ENCODE data around the gene KRTAP5-6. TPM values are rescaled to one million over a fixed set of nuclear protein-coding genes. Genes with fewer than 3 reads are reported as not detected.

The KRTAP5-6 gene, protein sequence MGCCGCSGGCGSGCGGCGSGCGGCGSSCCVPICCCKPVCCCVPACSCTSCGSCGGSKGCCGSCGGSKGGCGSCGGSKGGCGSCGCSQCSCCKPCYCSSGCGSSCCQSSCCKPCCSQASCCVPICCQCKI
- 0.71 TPM for polyA plus RNA-seq (ENCODE audit: insufficient read length)

DNA sequence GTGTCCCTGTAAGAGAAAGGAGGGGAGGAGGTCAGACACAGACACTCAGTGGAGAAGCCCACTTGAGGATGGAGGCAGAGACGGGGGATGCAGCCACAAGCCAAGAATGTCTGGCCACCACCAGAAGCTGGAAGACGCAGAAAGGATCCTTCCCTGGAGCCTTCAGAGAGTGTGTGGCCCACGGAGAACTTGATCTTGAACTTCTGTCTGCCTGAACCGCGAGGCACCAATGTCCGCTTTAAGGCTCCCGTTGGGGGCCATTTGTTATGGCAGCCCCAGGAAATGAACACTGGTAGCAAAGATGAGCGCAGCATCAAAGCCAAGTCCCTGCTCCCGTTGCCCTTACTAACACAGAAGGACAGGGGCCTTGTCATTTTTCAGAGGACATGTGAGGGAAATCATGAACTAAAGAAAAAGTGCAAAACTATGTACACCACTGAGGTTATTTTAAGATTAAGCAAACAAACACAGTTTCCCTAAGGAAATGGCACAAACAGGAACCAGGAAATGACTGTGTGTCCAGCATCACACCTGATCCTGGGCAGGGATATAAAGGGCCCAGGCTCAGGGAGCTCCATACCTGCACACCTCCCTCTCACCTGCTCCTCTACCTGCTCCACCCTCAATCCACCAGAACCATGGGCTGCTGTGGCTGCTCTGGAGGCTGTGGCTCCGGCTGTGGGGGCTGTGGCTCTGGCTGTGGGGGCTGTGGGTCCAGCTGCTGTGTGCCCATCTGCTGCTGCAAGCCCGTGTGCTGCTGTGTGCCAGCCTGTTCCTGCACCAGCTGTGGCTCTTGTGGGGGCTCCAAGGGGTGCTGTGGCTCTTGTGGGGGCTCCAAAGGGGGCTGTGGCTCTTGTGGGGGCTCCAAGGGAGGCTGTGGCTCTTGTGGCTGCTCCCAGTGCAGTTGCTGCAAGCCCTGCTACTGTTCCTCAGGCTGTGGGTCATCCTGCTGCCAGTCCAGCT, at the start of gene KRTAP5-6:
KRTAP5-6 (plus strand) TSS at position 588 of the 963 bp plus-strand sequence; CDS start at position 639, 51 bp downstream.
- DNase-seq (ENCODE audit: low read depth), result no peak

DNA sequence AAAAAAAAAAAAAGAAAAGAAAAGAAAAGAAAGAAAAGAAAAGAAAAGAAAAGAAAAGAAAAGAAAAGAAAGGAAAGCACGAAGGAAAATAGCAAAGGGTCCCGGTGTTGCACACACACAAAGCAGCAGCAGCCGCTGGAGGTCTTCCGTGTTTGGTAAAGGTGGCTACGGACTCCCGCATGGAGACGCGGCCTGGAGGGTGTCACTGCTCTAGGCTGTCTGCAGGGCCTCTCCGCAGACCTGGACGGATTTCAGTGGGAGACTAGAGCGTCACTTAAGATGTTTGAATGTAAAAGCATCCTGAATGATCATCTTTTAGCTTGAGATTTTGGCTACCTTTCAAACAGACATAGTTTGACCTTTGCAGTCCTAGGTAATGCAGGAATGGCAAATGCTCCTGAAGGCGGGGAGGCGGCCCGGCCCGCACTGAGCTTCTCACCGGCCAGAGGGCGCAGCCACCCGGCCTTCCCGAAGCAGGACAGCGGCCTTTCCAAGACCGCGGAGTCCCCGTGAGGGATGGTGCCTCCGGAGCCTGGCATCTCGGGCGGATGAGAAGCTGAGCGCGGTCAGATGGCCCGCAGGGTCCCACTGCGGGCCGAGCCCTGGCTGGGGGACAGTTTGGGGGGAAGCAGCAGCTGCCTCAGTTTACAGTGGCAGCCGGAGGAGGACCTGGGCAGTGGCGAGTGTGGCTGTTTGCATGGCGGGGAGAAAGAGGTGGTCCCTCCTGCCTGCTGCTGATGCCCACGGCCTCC, 48.9 kb upstream of the KRTAP5-6 start:
- no peak for DNase-seq (ENCODE audit: low read depth)

DNA sequence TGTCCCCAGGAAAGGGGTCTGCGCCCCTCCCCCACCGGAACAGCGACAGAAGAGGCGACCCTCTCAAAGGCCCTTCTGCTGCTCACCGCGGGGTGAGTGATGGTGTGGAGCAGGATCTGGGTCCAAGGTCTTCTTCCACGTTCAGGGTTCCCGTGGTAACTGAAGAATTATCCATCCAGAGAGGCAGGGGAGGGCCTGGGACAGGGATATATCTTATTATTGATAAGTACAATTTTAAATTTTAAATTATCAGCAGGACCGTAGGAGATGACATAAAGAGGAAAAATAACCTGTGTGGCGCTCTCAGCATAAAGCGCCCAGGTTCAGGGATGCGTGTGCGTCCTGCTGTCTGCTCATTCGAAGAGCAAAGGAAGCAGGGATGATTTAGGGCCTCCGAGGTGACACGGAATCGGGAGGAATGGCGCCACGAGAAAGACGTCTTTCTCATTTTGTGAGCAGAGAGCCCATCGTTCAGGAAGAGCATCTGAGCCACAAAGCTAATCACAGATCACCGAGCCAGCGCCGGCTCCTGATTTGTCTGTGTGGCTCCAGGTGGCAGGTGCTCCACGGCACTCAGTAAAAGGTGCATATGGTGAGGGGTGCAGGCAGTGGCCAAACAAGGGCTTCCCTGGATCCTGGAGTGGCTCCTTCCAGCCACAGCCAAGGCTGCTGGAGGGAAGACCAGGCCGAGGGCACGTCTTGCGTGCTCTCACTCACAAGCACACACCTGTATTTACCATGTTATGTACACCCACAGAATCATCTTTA, 48.2 kb upstream of the KRTAP5-6 start:
- no peak for DNase-seq (ENCODE audit: low read depth)

DNA sequence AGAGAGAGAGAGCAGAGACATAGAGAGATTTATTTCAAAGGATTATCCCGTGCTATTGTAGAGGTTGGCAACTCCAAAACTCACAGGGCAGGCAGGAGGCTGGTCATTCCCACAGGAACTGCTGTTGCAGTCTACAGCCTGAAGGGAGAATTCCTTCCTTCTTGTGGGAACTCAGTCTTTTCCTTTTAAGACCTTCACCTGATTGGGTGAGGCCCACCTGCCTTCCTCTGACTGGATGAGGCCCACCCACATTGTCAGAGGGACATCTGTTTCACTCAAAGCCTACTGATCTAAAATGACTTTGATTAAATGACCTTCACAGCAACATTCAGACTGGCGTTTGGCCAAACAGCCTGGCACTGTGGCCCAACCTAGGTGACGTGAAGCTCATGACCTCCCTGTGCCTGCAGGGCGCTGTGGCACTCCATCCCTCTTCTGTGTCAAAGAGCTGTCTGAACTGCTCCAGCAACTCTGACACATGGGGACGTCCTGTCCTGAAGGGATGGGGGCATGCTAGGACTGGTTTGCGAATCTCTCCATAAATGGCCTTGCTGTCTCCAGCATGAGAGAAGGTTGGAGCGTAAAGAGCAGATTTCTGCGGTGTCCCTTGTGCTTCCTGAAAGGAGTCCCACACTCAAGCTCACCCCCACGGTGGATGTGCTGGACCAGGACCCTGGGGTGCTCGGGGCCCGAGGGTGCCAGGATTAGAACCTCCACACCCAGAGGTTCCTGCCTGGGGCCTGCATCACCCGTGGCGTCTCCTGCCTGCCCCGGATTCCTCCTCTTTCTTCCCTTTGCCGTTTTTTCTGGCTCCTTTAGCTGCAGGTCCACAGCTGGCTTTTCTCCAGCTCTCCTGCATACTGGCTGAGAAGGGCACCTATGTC, 46.7 kb upstream of the KRTAP5-6 start:
- no peak for DNase-seq (ENCODE audit: low read depth)

DNA sequence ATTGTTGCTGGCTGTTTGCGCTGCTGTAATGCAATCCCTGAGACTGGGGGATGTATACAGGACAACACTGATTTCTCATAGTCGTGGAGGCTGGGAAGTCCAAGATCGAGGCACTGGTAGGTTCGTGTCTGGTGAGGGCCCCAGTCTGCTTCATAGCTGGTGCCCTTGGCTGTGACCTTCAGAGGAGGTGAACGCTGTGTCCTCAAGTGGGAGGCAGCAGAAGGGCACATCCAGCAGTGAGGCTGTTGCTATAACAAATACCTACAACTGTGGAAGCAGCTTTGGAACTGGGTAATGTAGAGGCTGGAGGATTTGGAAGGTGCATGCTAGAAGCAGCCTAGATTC, 46.1 kb upstream of the KRTAP5-6 start:
- no peak for DNase-seq (ENCODE audit: low read depth)

DNA sequence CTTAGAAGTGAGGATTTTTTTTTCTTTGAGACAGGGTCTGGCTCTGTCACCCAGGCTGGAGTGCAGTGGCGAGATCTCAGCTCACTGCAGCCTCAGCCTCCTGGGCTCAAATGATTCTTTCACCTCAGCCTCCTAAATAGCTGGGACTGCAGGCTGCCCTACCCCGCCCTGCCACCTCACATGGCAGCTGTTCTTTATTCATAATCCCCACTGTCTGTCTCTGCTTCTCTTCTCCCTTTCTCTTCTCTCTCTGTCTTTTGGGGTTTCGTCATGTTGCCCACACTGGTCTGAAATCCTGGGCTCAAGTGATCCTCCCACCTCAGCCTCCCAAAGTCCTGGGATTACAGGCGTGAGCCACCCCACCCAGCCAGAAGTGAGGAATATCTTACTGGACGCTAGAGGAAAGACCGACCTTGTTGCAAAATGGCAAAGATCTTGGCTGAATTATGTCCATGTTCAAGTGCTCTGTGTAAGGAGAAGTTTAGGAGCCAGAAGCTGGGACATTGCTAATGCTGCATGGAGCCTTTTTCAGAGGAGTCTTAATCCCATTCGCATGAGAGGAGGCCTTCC, 45.5 kb upstream of the KRTAP5-6 start:
- no peak for DNase-seq (ENCODE audit: low read depth)

DNA sequence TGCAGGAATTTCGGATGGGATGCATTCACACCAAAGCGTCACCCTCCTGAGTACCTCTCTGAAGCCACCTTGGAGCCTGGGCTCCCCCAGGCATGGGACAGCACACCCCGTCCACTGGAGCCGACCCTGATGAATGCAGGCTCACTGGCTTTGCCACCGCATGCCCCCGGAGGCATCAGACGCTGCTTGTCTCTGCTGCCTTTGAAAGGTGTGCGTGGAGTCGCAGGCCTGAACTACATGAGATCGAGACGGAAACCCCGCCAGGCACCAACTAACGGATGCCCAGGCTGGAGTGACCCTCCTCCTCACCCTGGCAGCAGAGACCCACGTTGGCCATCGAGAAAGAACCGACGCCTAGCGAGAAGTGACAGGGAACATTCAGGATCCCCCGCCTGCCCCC, 45.0 kb upstream of the KRTAP5-6 start:
- DNase-seq (ENCODE audit: low read depth), result no peak

DNA sequence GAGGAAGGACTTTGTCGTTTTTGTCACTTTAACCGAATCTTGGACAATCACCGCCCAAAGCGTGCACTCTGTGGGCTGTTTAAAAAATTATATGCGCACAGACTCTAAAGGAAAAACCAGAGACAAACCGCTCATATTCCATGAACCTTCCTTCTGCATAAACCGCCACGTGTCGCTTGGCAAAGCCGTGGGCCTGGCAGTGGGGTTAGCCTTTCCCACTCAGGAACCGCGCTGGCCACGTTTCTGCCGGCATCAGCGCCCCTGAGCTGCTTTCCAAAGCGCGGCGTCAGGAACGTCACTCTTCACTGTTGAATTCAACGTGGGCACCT, 44.6 kb upstream of the KRTAP5-6 start:
- no peak for DNase-seq (ENCODE audit: low read depth)

DNA sequence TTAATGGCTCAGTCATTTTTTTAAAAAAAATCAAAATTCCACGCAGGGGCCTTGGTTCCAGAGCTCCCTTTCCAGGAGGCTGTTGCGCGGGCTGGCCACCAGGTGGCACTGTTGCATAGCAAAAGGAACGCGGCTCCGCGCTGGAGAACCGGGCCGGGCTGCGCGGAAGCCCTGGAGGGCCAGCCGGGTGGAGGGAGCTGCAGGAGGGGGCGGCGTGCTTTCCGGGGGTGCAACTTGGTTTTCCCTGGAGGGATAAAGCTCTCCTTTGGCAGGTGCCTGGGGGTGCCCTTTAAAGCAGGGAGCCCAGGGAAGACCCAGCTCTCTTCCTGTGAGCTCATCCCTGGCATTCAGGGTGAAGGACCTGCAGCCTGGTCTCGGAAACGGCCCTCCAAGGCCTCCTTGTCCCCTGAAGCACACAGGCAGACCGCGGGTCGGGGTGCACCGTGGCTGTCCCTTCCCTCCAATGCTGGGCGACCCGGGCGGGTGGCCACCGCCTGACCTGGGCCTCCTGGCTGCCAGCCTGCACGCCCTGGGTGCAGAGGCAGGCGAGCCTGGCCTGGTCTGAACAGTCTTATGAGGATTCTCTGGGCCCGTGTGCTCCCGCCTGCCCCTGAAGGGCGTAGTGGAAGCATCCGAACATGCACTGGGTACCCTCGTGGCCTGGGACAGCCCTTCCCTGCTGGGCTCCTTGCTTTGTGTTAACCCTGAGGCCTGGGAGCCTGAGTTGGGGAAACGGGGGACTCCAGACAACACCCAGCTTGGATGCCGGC, 44.0 kb upstream of the KRTAP5-6 start:
- DNase-seq (ENCODE audit: low read depth), result no peak

DNA sequence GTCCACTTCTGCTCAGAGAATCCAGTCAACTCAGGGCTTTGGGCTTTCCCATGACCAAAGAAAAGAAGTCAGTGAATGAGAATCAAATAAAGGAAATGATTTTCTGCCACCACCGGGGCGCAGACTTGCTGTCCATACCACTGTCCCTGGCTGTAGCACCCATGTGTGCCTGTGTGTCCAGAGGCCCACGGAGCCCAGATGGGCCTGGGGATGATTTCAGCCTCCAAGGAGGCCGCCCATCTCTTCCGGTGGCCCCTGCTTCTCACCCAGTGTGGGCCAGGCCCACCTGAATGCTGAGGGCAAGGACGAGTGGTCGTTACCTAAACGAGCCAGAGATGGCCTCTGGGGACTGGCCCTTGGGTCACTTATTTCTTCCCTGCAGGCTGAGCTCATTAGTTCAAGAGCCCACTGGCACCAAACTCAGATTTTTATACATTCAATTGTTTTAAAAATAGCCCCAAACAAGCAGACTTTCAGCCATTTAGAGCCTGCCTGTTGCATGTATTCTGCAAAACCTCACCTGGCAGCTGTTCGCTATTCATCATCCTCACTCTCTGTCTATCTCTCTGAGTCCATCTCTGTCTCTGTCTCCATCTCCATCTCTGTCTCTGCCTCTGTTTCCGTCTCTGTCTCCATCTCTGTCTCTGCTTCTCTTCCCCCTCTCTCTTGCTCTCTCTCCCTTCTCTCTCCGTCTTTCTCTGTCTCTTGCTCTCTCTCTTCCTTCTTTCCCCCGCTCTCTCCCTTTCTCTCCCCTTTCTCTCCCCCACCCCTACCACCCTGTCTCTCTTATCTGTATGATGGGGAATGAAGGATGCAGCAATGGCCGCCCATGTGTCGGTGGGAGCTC, 43.2 kb upstream of the KRTAP5-6 start:
- DNase-seq (ENCODE audit: low read depth), result no peak

DNA sequence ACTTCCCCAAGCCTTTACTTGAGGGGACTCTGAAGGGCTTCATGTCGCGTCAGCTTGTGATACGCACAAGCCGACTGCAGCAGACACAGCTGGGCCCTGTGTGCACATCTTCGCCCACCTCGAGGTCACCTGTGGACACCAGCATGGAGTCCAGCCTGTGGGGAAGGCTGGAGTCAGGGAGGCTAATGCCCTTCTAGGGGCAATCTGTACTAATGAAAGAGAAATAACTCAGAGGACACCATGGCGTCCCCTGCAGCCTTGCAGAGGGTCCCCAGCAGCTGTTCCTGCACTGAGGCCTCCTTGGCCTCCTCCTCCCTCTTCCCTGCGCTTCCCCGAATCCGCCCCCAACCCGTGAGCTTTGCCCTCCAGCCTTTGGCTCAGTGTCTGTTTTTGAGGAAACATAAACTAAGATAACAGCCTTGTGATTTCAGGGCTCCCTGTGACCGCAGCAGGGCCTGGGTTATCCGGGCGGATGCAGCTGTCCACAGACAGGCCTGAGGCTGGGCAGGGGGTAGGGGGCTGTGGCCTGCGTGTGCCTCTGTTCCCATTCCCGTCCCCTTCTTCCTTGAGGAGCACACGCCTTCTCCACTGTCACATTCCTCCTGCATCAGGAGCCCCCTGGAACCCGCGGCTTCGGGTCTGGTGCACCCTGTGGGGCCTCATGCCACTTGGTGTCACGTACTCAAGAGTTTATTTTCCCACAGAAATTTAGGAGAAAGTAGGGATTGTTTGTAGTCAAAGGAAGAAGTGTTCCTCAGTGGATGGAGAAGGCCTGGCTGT, 42.4 kb upstream of the KRTAP5-6 start:
- DNase-seq (ENCODE audit: low read depth), result no peak

DNA sequence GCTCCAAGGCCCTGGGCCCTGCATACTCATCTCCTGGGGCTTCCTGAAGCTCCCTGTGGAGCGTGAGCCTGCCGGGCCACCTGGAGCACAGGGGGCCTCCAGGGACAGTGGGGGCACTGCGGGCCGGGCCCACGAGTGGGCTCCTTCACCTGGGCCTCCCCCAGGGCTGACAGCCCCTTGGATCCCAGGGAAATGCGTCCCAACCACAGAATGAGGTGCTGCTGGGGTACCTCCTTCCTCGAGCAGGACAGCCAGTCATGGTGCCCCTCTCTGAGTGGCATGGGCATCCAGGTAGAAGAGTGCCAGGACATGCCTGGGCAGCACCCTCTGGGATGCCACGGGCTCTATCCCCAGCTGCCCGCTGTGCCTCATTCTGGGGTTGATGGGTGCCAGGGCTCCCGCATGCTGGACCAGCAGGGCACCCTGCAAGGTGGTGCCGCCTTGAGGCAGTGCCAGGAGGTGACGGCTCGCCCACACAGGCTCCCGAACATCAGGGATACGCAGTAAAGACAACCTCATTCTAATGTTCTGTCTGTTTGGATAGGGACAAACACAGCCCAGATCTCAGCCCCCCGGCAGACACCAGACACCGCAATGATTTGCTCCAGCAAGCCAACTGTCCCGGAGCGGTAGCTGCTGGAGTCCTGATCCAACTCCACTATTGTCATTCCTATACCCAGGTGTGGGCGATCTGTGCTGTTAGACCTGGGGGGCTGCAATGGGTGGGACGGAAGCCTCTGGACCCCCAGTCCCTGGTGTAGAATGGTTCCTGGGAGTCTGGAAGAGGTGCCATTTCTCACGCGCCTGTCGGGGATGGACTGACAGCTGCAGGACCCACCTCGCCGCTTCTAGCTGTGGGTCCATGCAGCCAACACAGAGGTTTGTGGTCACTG, 41.6 kb upstream of the KRTAP5-6 start:
- DNase-seq (ENCODE audit: low read depth), result no peak

DNA sequence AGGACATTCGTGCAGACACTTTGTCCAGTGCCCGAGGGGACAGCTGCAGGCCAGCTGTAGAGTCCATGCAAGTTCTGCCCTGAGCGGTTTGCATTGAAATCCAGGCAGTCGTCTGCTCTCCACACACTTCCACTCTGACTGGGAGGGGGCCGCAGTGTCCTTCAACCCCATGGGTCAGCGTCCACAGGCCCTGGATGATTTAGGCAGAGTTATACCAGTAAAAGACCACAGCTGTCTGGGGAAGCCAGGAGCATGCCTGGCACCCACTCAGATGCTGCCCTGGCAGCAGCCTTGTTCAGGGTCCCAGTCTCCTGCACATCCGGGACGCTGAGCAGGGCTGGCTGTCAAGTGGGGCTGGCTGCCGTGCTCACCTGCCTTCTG, 40.9 kb upstream of the KRTAP5-6 start:
- DNase-seq (ENCODE audit: low read depth), result no peak

DNA sequence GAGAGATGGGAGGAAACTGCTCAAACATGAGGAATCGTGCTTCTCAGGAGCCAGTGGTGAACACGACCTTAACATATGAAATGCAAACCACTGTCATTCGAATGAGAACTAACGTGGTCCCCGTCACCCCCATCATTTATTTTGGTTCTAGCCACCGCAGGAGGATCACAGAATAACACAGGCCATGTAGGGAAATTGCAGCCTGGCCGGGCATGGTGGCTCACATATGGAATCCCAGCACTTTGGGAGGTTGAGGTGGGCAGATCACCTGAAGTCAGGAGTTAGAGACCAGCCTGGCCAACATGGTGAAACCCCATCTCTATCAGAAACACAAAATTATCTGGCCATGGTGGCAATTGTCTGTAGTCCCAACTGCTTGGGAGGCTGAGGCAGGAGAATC, 40.3 kb upstream of the KRTAP5-6 start:
- no peak for DNase-seq (ENCODE audit: low read depth)

DNA sequence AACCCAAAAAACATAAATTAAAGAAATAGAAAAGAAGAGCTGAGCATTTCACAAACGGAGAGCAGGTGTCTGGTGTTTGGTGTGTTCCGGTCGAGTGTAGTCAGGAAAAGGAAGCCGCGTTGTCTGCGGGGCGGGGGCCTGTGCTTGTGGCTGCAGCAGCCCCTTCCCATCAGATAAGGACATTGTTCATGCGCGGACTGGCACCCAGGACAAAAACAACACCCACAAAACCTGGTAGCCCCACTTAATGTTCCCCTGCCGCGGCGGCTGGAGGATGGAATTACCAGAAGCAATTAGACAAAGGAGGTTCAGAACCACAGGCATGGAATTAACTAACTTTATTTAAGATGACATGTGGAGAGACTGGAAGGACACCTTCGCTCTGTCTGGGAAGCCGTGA, 37.5 kb upstream of the KRTAP5-6 start:
- DNase-seq (ENCODE audit: low read depth), result no peak

DNA sequence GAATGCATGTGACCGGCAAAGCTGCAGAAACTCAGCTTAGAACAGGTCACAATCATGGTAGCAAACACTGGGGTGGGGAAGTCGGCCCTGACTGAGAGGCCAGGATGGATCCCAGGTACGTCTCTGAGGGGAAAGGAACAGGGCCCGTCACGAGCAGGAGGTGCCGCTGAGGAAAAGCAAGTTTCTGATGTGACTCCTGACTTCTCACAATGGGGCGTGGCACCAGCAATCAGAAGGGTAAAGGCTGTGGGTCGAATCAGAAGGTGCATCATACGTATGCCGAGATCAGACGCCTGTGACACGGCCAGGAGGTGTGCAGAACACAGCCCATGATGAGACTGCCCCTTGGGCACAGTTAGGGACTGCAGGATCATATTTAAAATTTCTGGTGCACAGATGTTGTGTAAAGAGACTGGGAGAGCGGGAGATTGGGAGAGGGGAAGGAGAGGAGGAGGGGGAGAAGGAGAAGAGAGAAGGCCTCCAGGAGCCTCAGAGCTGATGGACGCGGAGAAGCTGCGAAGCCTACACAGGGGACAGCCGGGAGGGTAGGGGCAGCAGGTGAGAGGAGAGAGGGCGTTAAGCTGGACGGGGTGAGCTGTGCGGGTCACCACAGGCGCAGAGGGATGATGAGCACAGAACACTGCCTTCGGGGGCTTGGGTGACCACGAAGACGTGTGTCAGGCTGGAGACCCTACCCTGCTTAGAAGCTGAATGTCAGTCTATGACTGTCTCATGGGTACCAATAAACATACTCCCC, 36.7 kb upstream of the KRTAP5-6 start:
- DNase-seq (ENCODE audit: low read depth), result no peak

Measured in forelimb muscle (tissue), 1 donor.